Keratinocyte (primary cell): ENCODE results near the gene LSM14B. TPM values are rescaled to one million over a fixed set of nuclear protein-coding genes. Genes with fewer than 3 reads are reported as not detected.

Source experiments
- DNase-seq: peaks from one replicate; pipeline ENCODE4 v3.0.0-alpha.2; 2011; ENCODE audit warnings: low read depth, missing footprints, low spot score
- FAIRE-seq: peaks from 2 replicates; lab custom pipeline; 2011; peaks lifted over from hg19 to GRCh38; lab: Jason Lieb, UNC
- H2AFZ ChIP-seq: 2 replicates; pipeline ENCODE4 v1.6.0; 2012; ENCODE audit warnings: low read length, control low read depth, inconsistent platforms; ENCODE audit not compliant: control insufficient read depth
- H3K27ac ChIP-seq: 2 replicates; pipeline ENCODE4 v1.5.1; 2011; ENCODE audit warnings: low read length; ENCODE audit not compliant: control insufficient read depth, insufficient read depth
- H3K27me3 ChIP-seq: 3 replicates; pipeline ENCODE4 v1.6.0; 2011; ENCODE audit warnings: low read length; ENCODE audit not compliant: control insufficient read depth, insufficient read depth; ENCODE audit errors: extremely low read depth
- H3K36me3 ChIP-seq, 2 experiments: 2 replicates in 1 of 2; 3 replicates in 1 of 2; pipeline ENCODE4 v1.5.1; 2011; ENCODE audit warnings: low read length in 2 of 2, mild to moderate bottlenecking in 1 of 2; ENCODE audit not compliant: control insufficient read depth in 2 of 2, insufficient read depth in 2 of 2; ENCODE audit errors: extremely low read depth in 1 of 2
- H3K4me1 ChIP-seq: 3 replicates; pipeline ENCODE4 v1.5.1; 2011; ENCODE audit warnings: low read length; ENCODE audit not compliant: control insufficient read depth, insufficient read depth; ENCODE audit errors: extremely low read depth
- H3K4me2 ChIP-seq: 3 replicates; pipeline ENCODE4 v1.6.0; 2011; ENCODE audit warnings: low read depth, low read length; ENCODE audit not compliant: control insufficient read depth, insufficient read depth; ENCODE audit errors: extremely low read depth
- H3K4me3 ChIP-seq, 3 experiments: fragments of 200-600 bp in 1 of 3; sonication (generic) in 1 of 3; 2 replicates in 2 of 3; 3 replicates in 1 of 3; pipeline ENCODE4 v1.5.1; 2011 to 2016; ENCODE audit warnings: low read length in 3 of 3, mild to moderate bottlenecking in 3 of 3, control low read depth in 2 of 3, inconsistent platforms in 1 of 3, low read depth in 1 of 3, mixed read lengths in 1 of 3, mixed run types in 1 of 3, moderate library complexity in 1 of 3; ENCODE audit not compliant: control insufficient read depth in 2 of 3, insufficient read depth in 2 of 3; ENCODE audit errors: extremely low read depth in 1 of 3
- H3K79me2 ChIP-seq: 2 replicates; pipeline ENCODE4 v1.6.0; 2012; ENCODE audit warnings: low read length; ENCODE audit not compliant: control insufficient read depth, insufficient read depth
- H3K9ac ChIP-seq: 3 replicates; pipeline ENCODE4 v1.6.0; 2011; ENCODE audit warnings: low read length; ENCODE audit not compliant: control insufficient read depth, insufficient read depth; ENCODE audit errors: extremely low read depth
- H3K9me1 ChIP-seq: 3 replicates; pipeline ENCODE4 v1.6.0; 2011; ENCODE audit warnings: low read length; ENCODE audit not compliant: control insufficient read depth, insufficient read depth; ENCODE audit errors: extremely low read depth
- H3K9me3 ChIP-seq: 2 replicates; pipeline ENCODE4 v1.5.1; 2012; ENCODE audit warnings: low read depth, low read length; ENCODE audit not compliant: control insufficient read depth
- H4K20me1 ChIP-seq: 3 replicates; pipeline ENCODE4 v1.6.0; 2011; ENCODE audit warnings: low read length; ENCODE audit not compliant: control insufficient read depth, insufficient read depth; ENCODE audit errors: extremely low read depth
- CTCF ChIP-seq, 3 experiments: IDR thresholded peaks in 1 of 3; conservative IDR thresholded peaks in 1 of 3; optimal IDR thresholded peaks in 1 of 3; 2 replicates in 2 of 3; 3 replicates in 1 of 3; pipeline versions ENCODE3 to v1.5.1; 2011; ENCODE audit warnings: low read length in 3 of 3, mild to moderate bottlenecking in 3 of 3, moderate library complexity in 2 of 3, control low read depth in 1 of 3, inconsistent platforms in 1 of 3; ENCODE audit not compliant: insufficient read depth in 2 of 3; ENCODE audit errors: extremely low read depth in 1 of 3
- EZH2 ChIP-seq: IDR thresholded peaks from one replicate; pipeline ENCODE4 v1.6.1; 2012; ENCODE audit warnings: inconsistent platforms, mild to moderate bottlenecking, low read length, moderate library complexity
- dilution Hi-C: fragments of 300-500 bp; cut with MboI; formaldehyde crosslinking; loops from one replicate; pipeline ENCODE4 v1.7.0; 2020; ENCODE audit warnings: low sequenced_read_pairs; ENCODE audit not compliant: extremely low pct_ligation_motif_present
- polyA plus RNA-seq, 5 experiments: library from polyadenylated mRNA; depleted of rRNA in 3 of 5; stranded (reverse) in 3 of 5; stranded (forward) in 1 of 5; unstranded in 1 of 5; fragments of >200 nt; gene quantifications; 1 replicate in 1 of 5; 2 replicates in 3 of 5; 3 replicates in 1 of 5; pipeline versions ENCODE4 v1.2.1 to v1.2.3, GENCODE V29; 2011 to 2012; ENCODE audit warnings: missing spikeins in 2 of 5, low read depth in 1 of 5, low replicate concordance in 1 of 5

Gene LSM14B
- polyA plus RNA-seq, 1 donor (not counting 4 experiments of a cell fraction or from before 2014, with no cell fraction given) = 21.7 TPM

GRCh38 chr20:62151835-62152364 lies 29.6 kb downstream of the LSM14B start:
- dilution Hi-C loops = no loop called here
- Histone ChIP-seq H4K20me1 (peaks cover 58% of the 10 kb centered on the region), H3K4me3 (no peak overlapping the region), H3K36me3 (peaks cover 3 to 10% of the 10 kb centered on the region in 2 experiments), H3K9ac (no peak overlapping the region), H3K27me3 (no peaks in the 10 kb centered on the region), H2AFZ (no peak overlapping the region), H3K27ac (no peak overlapping the region), H3K4me1 (peaks cover 36% of the 10 kb centered on the region), H3K4me2 (no peak overlapping the region), H3K9me1 (peaks cover 26% of the 10 kb centered on the region), H3K9me3 (no peaks in the 10 kb centered on the region), H3K79me2 (peaks cover 66% of the 10 kb centered on the region)
- no peak for DNase-seq
- no peak for FAIRE-seq
- TF ChIP-seq CTCF (optimal IDR thresholded peaks at IDR 0.05 in 1 of 3, IDR thresholded peaks at IDR 0.05 in 1 of 3, conservative IDR thresholded peaks at IDR 0.05 in 1 of 3; ENCODE audit: extremely low read depth in 1 of 3, insufficient read depth in 2 of 3, low read length in 3 of 3) (no peak), EZH2 (no peak)

GRCh38 chr20:62155428-62156253 lies 33.4 kb downstream of the LSM14B start:
- dilution Hi-C loops = no loop called here
- no peak for FAIRE-seq
- DNase-seq = peak; percentile 64
- peaks cover 51% of the 10 kb centered on the region for H3K79me2 ChIP-seq
- no peak overlapping the region for H3K4me3 ChIP-seq
- H3K4me1 ChIP-seq = peaks cover 29% of the 10 kb centered on the region
- TF ChIP-seq EZH2 (no peak), CTCF (optimal IDR thresholded peaks at IDR 0.05 in 1 of 3, IDR thresholded peaks at IDR 0.05 in 1 of 3, conservative IDR thresholded peaks at IDR 0.05 in 1 of 3; ENCODE audit: extremely low read depth in 1 of 3, insufficient read depth in 2 of 3, low read length in 3 of 3) (peak in 1 of 3 experiments; percentile 26)
- no peak overlapping the region for H2AFZ ChIP-seq
- H3K4me2 ChIP-seq = no peak overlapping the region
- no peaks in the 10 kb centered on the region for H3K9me3 ChIP-seq
- no peak overlapping the region for H3K27ac ChIP-seq
- H3K9ac ChIP-seq = no peak overlapping the region
- H3K36me3 ChIP-seq = peaks cover 4 to 10% of the 10 kb centered on the region in 2 experiments
- peaks cover 33% of the 10 kb centered on the region for H4K20me1 ChIP-seq
- no peaks in the 10 kb centered on the region for H3K27me3 ChIP-seq
- H3K9me1 ChIP-seq = peaks cover 8% of the 10 kb centered on the region
